Upper lobe of left lung (tissue), 6 donors: ENCODE results near the gene NOL3. TPM values are rescaled to one million over a fixed set of nuclear protein-coding genes. Genes with fewer than 3 reads are reported as not detected.

ENCODE experiments used
- ATAC-seq, 2 donors: fragments of 200-7000 bp; cut with Tn5 transposase; one replicate each; pipeline ENCODE4 v1.9.1; 2022; ENCODE audit warnings: mild to moderate bottlenecking in 2 of 2, moderate library complexity in 2 of 2; ENCODE audit not compliant: low FRiP score in 2 of 2
- DNase-seq, 2 donors: peaks; one replicate each; pipeline ENCODE4 v3.0.0-alpha.2; 2019 to 2020
- H3K27ac ChIP-seq, 4 donors: fragments of 200-600 bp; sonication (generic); one replicate each; pipeline ENCODE4 v1.5.1; 2016 to 2019
- H3K27me3 ChIP-seq, 4 donors: fragments of 200-600 bp; sonication (generic); one replicate each; pipeline ENCODE4 v1.5.1; 2017 to 2019
- H3K36me3 ChIP-seq, 4 donors: fragments of 200-600 bp; sonication (generic); one replicate each; pipeline ENCODE4 v1.5.1; 2016 to 2019
- H3K4me1 ChIP-seq, 4 donors: fragments of 200-600 bp; sonication (generic); one replicate each; pipeline ENCODE4 v1.5.1; 2018 to 2019
- H3K4me3 ChIP-seq, 4 donors: fragments of 200-600 bp; sonication (generic); one replicate each; pipeline ENCODE4 v1.5.1; 2017 to 2019; ENCODE audit warnings: mild to moderate bottlenecking in 2 of 4, moderate library complexity in 1 of 4
- H3K9me3 ChIP-seq, 4 donors: fragments of 200-600 bp; sonication (generic); one replicate each; pipeline ENCODE4 v1.5.1; 2018 to 2019
- CTCF ChIP-seq, 6 experiments: fragments of 450-650 bp in 4 of 6; fragments of 200-600 bp in 2 of 6; sonication (generic) in 2 of 6; IDR thresholded peaks; one replicate each; pipeline ENCODE4 v1.5.1; 2016 to 2019; ENCODE audit warnings: antibody characterized with exemption in 6 of 6
- EP300 ChIP-seq, 4 donors: sonication (generic); formaldehyde crosslinking; IDR thresholded peaks; one replicate each; pipeline ENCODE4 v1.5.1; 2017; ENCODE audit warnings: antibody characterized with exemption in 4 of 4, control low read depth in 2 of 4
- POLR2A ChIP-seq, 4 donors: fragments of 450-650 bp; IDR thresholded peaks; one replicate each; pipeline ENCODE4 v1.5.1; 2016 to 2017; ENCODE audit warnings: antibody characterized with exemption in 4 of 4, mild to moderate bottlenecking in 2 of 4
- POLR2AphosphoS5 ChIP-seq, 2 donors: sonication (generic); formaldehyde crosslinking; IDR thresholded peaks; one replicate each; pipeline ENCODE4 v1.5.1; 2017; ENCODE audit warnings: antibody characterized with exemption in 2 of 2
- WGBS, 2 donors: methylation state at CpG; one replicate each; pipeline ENCODE4 v1.1.5; 2017 to 2018; 5-methylcytosine and 5-hydroxymethylcytosine counted together
- total RNA-seq, 6 donors: library from RNA; depleted of rRNA in 4 of 6; stranded (reverse); fragments of >200 nt in 4 of 6; gene quantifications; one replicate each; pipeline versions ENCODE4 v1.1.0 to v1.2.1, GENCODE V29; 2016 to 2021
- donor health status: DM: no; HTN: no; CAD: no; lungs with moderate emphysema.
- donor health status: DM: no; HTN: yes; CAD: no; lungs with severe emphysema.

The NOL3 gene
- total RNA-seq, 6 donors from 2014 or later, result 36.5 to 135 (median 58.0) TPM

GRCh38 chr16:67184453-67184994 lies 14.2 kb downstream of the NOL3 start:
- H3K36me3 ChIP-seq, result no peaks in the 10 kb centered on the region
- ATAC-seq (peak in 1 of 2 donors; percentile 3), DNase-seq (peak; percentile 35 to 92)
- peak overlapping the region; percentile 95 to 98 (median 96) for H3K27ac ChIP-seq
- no peaks in the 10 kb centered on the region for H3K27me3 ChIP-seq
- 2% methylated on average over 43 of the region's 59 CpGs; no CpG with 5 or more reads in 1 of the 2 donors for WGBS, 2 donors
- H3K4me3 ChIP-seq, result peak overlapping the region; percentile 65 to 84 (median 76)
- no peaks in the 10 kb centered on the region for H3K9me3 ChIP-seq
- peaks cover 29 to 42% (median 31%) of the 10 kb centered on the region in 4 donors for H3K4me1 ChIP-seq
- TF ChIP-seq CTCF (IDR thresholded peaks at IDR 0.05), result no peak
- no peak for TF ChIP-seq EP300 (IDR thresholded peaks at IDR 0.05)
- TF ChIP-seq POLR2AphosphoS5 (IDR thresholded peaks at IDR 0.05), result no peak
- TF ChIP-seq POLR2A (IDR thresholded peaks at IDR 0.05), result no peak

- WGBS, 2 donors, result 23 to 60% methylated on average over 6 to 25 of the region's 43 CpGs
- ATAC-seq (peak; percentile 78 to 79), DNase-seq (peak; percentile 90 to 94)
- peak overlapping the region in 3 of 4 donors; percentile 27 to 41 (median 30) for H3K27ac ChIP-seq
- no peaks in the 10 kb centered on the region for H3K27me3 ChIP-seq
- TF ChIP-seq EP300 (IDR thresholded peaks at IDR 0.05) (no peak), CTCF (IDR thresholded peaks at IDR 0.05) (peak; percentile 77 to 95 (median 89)), POLR2AphosphoS5 (IDR thresholded peaks at IDR 0.05) (peak; percentile 46 to 59), POLR2A (IDR thresholded peaks at IDR 0.05) (no peak)
- peaks cover 29 to 42% (median 31%) of the 10 kb centered on the region in 4 donors for H3K4me1 ChIP-seq
- peak overlapping the region in 3 of 4 donors; percentile 65 to 84 (median 84) for H3K4me3 ChIP-seq
- H3K9me3 ChIP-seq, result no peaks in the 10 kb centered on the region
- no peaks in the 10 kb centered on the region for H3K36me3 ChIP-seq
Observed at GRCh38 chr16:67184995-67185650, 14.8 kb downstream of the NOL3 start.

GRCh38 chr16:67185651-67186134 lies 15.4 kb downstream of the NOL3 start:
- TF ChIP-seq CTCF (IDR thresholded peaks at IDR 0.05) (peak in 1 of 6 experiments; percentile 11), POLR2A (IDR thresholded peaks at IDR 0.05) (peak in 1 of 4 donors; percentile 15), EP300 (IDR thresholded peaks at IDR 0.05) (no peak)
- Histone ChIP-seq H3K36me3 (no peaks in the 10 kb centered on the region), H3K27ac (peak overlapping the region in 3 of 4 donors; percentile 7 to 41 (median 27)), H3K27me3 (no peaks in the 10 kb centered on the region), H3K9me3 (no peaks in the 10 kb centered on the region), H3K4me1 (peaks cover 29 to 46% (median 31%) of the 10 kb centered on the region in 4 donors), H3K4me3 (peak overlapping the region in 3 of 4 donors; percentile 65 to 84 (median 84))
- DNase-seq (no peak), ATAC-seq (no peak)
- WGBS, 2 donors, result 10 to 13% methylated on average over 9 to 12 of the region's 12 CpGs

- WGBS, 2 donors, result 48 to 86% methylated on average over 4 to 5 of the region's 5 CpGs
- ATAC-seq (no peak), DNase-seq (no peak)
- no peaks in the 10 kb centered on the region for H3K27me3 ChIP-seq
- peaks cover 32 to 53% (median 39%) of the 10 kb centered on the region in 4 donors for H3K4me1 ChIP-seq
- TF ChIP-seq POLR2AphosphoS5 (IDR thresholded peaks at IDR 0.05) (no peak), CTCF (IDR thresholded peaks at IDR 0.05) (no peak), POLR2A (IDR thresholded peaks at IDR 0.05) (no peak), EP300 (IDR thresholded peaks at IDR 0.05) (no peak)
- H3K9me3 ChIP-seq, result no peaks in the 10 kb centered on the region
- H3K36me3 ChIP-seq, result no peaks in the 10 kb centered on the region
- H3K4me3 ChIP-seq, result no peak overlapping the region
- no peak overlapping the region for H3K27ac ChIP-seq
Observed at GRCh38 chr16:67186550-67186950, 16.2 kb downstream of the NOL3 start.
